H9 (cell line): Measurements from ENCODE around the gene SDK1. TPM values are rescaled to one million over a fixed set of nuclear protein-coding genes. Genes with fewer than 3 reads are reported as not detected.

Experiments used
- DNase-seq: peaks from one replicate; pipeline ENCODE4 v3.0.0-alpha.2; 2017
- H2AFZ ChIP-seq: one replicate; pipeline ENCODE4 v1.6.1; 2013; ENCODE audit warnings: mild to moderate bottlenecking, low read length, control low read depth, moderate library complexity
- H2AK5ac ChIP-seq: 2 replicates; pipeline ENCODE4 v1.6.1; 2013; ENCODE audit warnings: low read length, control low read depth, mixed read lengths; ENCODE audit not compliant: insufficient read length
- H2BK120ac ChIP-seq: one replicate; pipeline ENCODE4 v1.6.1; 2013; ENCODE audit warnings: low read depth, mild to moderate bottlenecking, low read length, control low read depth, inconsistent platforms; ENCODE audit not compliant: poor library complexity, severe bottlenecking
- H2BK12ac ChIP-seq: 2 replicates; pipeline ENCODE4 v1.6.1; 2013; ENCODE audit warnings: low read length, control low read depth, mixed read lengths, low read depth; ENCODE audit not compliant: insufficient read length
- H2BK15ac ChIP-seq: 2 replicates; pipeline ENCODE4 v1.6.1; 2013; ENCODE audit warnings: low read depth, low read length, control low read depth
- H2BK20ac ChIP-seq: one replicate; pipeline ENCODE4 v1.6.1; 2013; ENCODE audit warnings: low read depth, mild to moderate bottlenecking, low read length, control low read depth, inconsistent platforms; ENCODE audit not compliant: poor library complexity, severe bottlenecking
- H2BK5ac ChIP-seq: 2 replicates; pipeline ENCODE4 v1.6.1; 2013; ENCODE audit warnings: low read length, control low read depth, mixed read lengths; ENCODE audit not compliant: insufficient read length
- H3K14ac ChIP-seq: 2 replicates; pipeline ENCODE4 v1.6.1; 2013; ENCODE audit warnings: low read length, control low read depth; ENCODE audit not compliant: insufficient read depth
- H3K18ac ChIP-seq: 2 replicates; pipeline ENCODE4 v1.6.1; 2013; ENCODE audit warnings: low read depth, mild to moderate bottlenecking, mixed read lengths, low read length, control low read depth; ENCODE audit not compliant: insufficient read length
- H3K23ac ChIP-seq: 2 replicates; pipeline ENCODE4 v1.6.1; 2013; ENCODE audit warnings: low read length, control low read depth, mixed read lengths, low read depth; ENCODE audit not compliant: insufficient read length
- H3K23me2 ChIP-seq: 2 replicates; pipeline ENCODE4 v1.6.1; 2013; ENCODE audit warnings: low read depth, mild to moderate bottlenecking, mixed read lengths, low read length, control low read depth; ENCODE audit not compliant: insufficient read length, poor library complexity, severe bottlenecking
- H3K27ac ChIP-seq: 2 replicates; pipeline ENCODE4 v1.5.1; 2013; ENCODE audit warnings: low read length, control low read depth, mixed read lengths, low read depth; ENCODE audit not compliant: insufficient read length
- H3K27me3 ChIP-seq: 2 replicates; pipeline ENCODE4 v1.6.1; 2013; ENCODE audit warnings: low read length, control low read depth, inconsistent platforms; ENCODE audit not compliant: insufficient read depth
- H3K4ac ChIP-seq: 2 replicates; pipeline ENCODE4 v1.6.1; 2013; ENCODE audit warnings: low read depth, mild to moderate bottlenecking, control low read depth, inconsistent platforms, low read length, moderate library complexity
- H3K4me1 ChIP-seq: 2 replicates; pipeline ENCODE4 v1.6.1; 2013; ENCODE audit warnings: low read length, control low read depth, inconsistent platforms; ENCODE audit not compliant: insufficient read depth
- H3K4me2 ChIP-seq: 2 replicates; pipeline ENCODE4 v1.6.1; 2013; ENCODE audit warnings: low read length, control low read depth, mixed read lengths; ENCODE audit not compliant: insufficient read length, insufficient read depth
- H3K56ac ChIP-seq: 2 replicates; pipeline ENCODE4 v1.6.1; 2013; ENCODE audit warnings: low read depth, mild to moderate bottlenecking, mixed read lengths, low read length, control low read depth; ENCODE audit not compliant: insufficient read length
- H3K79me1 ChIP-seq: 2 replicates; pipeline ENCODE4 v1.6.1; 2013; ENCODE audit warnings: low read depth, mild to moderate bottlenecking, moderate library complexity, low read length, control low read depth, inconsistent platforms; ENCODE audit not compliant: insufficient read depth, poor library complexity, severe bottlenecking
- H3K79me2 ChIP-seq: 2 replicates; pipeline ENCODE4 v1.6.1; 2013; ENCODE audit warnings: low read length, control low read depth, inconsistent platforms; ENCODE audit not compliant: insufficient read depth
- H3K9ac ChIP-seq: 2 replicates; pipeline ENCODE4 v1.6.1; 2013; ENCODE audit warnings: low read length, control low read depth, mixed read lengths; ENCODE audit not compliant: insufficient read length; ENCODE audit errors: extremely low read depth
- H3K9me3 ChIP-seq: one replicate; pipeline ENCODE4 v1.6.1; 2013; ENCODE audit warnings: low read depth, low read length, inconsistent platforms; ENCODE audit not compliant: control insufficient read depth
- H3T11ph ChIP-seq: one replicate; pipeline ENCODE4 v1.6.1; 2013; ENCODE audit warnings: mild to moderate bottlenecking, low read length, control low read depth, inconsistent platforms
- H4K20me1 ChIP-seq: one replicate; pipeline ENCODE4 v1.6.1; 2013; ENCODE audit not compliant: control insufficient read depth, insufficient read length, insufficient read depth
- H4K5ac ChIP-seq: 2 replicates; pipeline ENCODE4 v1.6.1; 2013; ENCODE audit warnings: low read depth, mild to moderate bottlenecking, mixed read lengths, low read length, control low read depth; ENCODE audit not compliant: insufficient read length
- H4K8ac ChIP-seq: replicated peaks from 2 replicates; pipeline ENCODE4 v1.6.1; 2013; ENCODE audit warnings: low read length, control low read depth, mixed read lengths, low read depth; ENCODE audit not compliant: insufficient read length
- H4K91ac ChIP-seq: 2 replicates; pipeline ENCODE4 v1.6.1; 2013; ENCODE audit warnings: low read depth, mild to moderate bottlenecking, moderate library complexity, mixed read lengths, low read length, control low read depth; ENCODE audit not compliant: insufficient read length
- H3K27ac Mint-ChIP-seq, 3 experiments: 2 replicates in 2 of 3; 3 replicates in 1 of 3; pipeline ENCODE4 v1.8.0; 2020 to 2021; ENCODE audit warnings: mixed read lengths in 3 of 3, mild to moderate bottlenecking in 1 of 3, moderate library complexity in 1 of 3
- H3K27me3 Mint-ChIP-seq: 2 replicates; pipeline ENCODE4 v1.8.0; 2021; ENCODE audit warnings: low read depth, mild to moderate bottlenecking, moderate library complexity, mixed read lengths
- H3K36me3 Mint-ChIP-seq, 3 experiments: 2 replicates in 2 of 3; 3 replicates in 1 of 3; pipeline ENCODE4 v1.8.0; 2020 to 2021; ENCODE audit warnings: low read depth in 3 of 3, mixed read lengths in 3 of 3; ENCODE audit not compliant: insufficient read depth in 1 of 3
- H3K4me1 Mint-ChIP-seq, 2 experiments: 2 replicates each; pipeline ENCODE4 v1.8.0; 2020; ENCODE audit warnings: mixed read lengths in 2 of 2
- H3K4me3 Mint-ChIP-seq, 2 experiments: 2 replicates in 1 of 2; 3 replicates in 1 of 2; pipeline ENCODE4 v1.8.0; 2020 to 2021; ENCODE audit warnings: mild to moderate bottlenecking in 2 of 2, mixed read lengths in 2 of 2, moderate library complexity in 1 of 2
- H3K9me3 Mint-ChIP-seq, 2 experiments: 2 replicates in 1 of 2; 3 replicates in 1 of 2; pipeline ENCODE4 v1.8.0; 2020; ENCODE audit warnings: mild to moderate bottlenecking in 2 of 2, mixed read lengths in 2 of 2, moderate library complexity in 1 of 2
- CTCF ChIP-seq: fragments of 200-600 bp; sonication (generic); conservative IDR thresholded peaks from 3 replicates; pipeline ENCODE4 v1.8.0; 2021; ENCODE audit warnings: antibody characterized with exemption, mild to moderate bottlenecking
- WGBS: extraction: QIAGEN DNeasy Blood & Tissue Kit; methylation state at CpG from one replicate; pipeline ENCODE4 v1.1.7; 2013; ENCODE audit warnings: missing lambda C conversion rate, low lambda C conversion rate, mixed read lengths; ENCODE audit not compliant: insufficient read length; ENCODE audit errors: extremely low coverage; 5-methylcytosine and 5-hydroxymethylcytosine counted together
- total RNA-seq: library from RNA; stranded (reverse); gene quantifications from 2 replicates; pipeline ENCODE4 v1.2.1, GENCODE V29; 2021

SDK1 gene
- total RNA-seq, 1 experiment from 2014 or later = 8.7 TPM

- Histone ChIP-seq H4K8ac (no peak overlapping the region), H4K20me1 (no peaks in the 10 kb centered on the region), H2BK20ac (no peak overlapping the region), H3K79me2 (no peaks in the 10 kb centered on the region), H3K27me3 (no peaks in the 10 kb centered on the region), H2AK5ac (no peak overlapping the region), H4K5ac (no peak overlapping the region), H3K9me3 (no peaks in the 10 kb centered on the region), H2BK15ac (no peak overlapping the region), H3K4ac (no peak overlapping the region), H2BK12ac (no peak overlapping the region), H3K79me1 (no peaks in the 10 kb centered on the region), H3K9ac (no peak overlapping the region), H3K4me1 (no peaks in the 10 kb centered on the region), H3K14ac (no peak overlapping the region), H3K27ac (no peak overlapping the region), H3K23ac (no peak overlapping the region), H3T11ph (no peak overlapping the region), H3K18ac (no peak overlapping the region), H2BK5ac (no peak overlapping the region), H2AFZ (no peak overlapping the region), H3K23me2 (no peaks in the 10 kb centered on the region), H3K56ac (no peak overlapping the region), H3K4me2 (no peak overlapping the region), H2BK120ac (no peak overlapping the region), H4K91ac (no peak overlapping the region)
- H3K36me3 Mint-ChIP-seq = peaks cover 0 to 9% (median 0%) of the 10 kb centered on the region in 3 experiments; a peak in 3 of 7 replicates
- H3K4me1 Mint-ChIP-seq = peaks cover 18 to 22% of the 10 kb centered on the region in 2 experiments
- DNase-seq = no peak
- no peak overlapping the region for H3K27ac Mint-ChIP-seq
- no CpG with 5 or more reads among the region's 2 CpGs for WGBS
- H3K27me3 Mint-ChIP-seq = no peaks in the 10 kb centered on the region
- no peak overlapping the region for H3K4me3 Mint-ChIP-seq
- TF ChIP-seq CTCF = no peak
- no peaks in the 10 kb centered on the region for H3K9me3 Mint-ChIP-seq
Measured at GRCh38 chr7:3332308-3332707, 31.3 kb downstream of the SDK1 start.
